Osteoblast (primary cell): ENCODE data around the gene SLC6A17. TPM values are rescaled to one million over a fixed set of nuclear protein-coding genes. Genes with fewer than 3 reads are reported as not detected.

Source experiments
- DNase-seq: peaks from one replicate; pipeline ENCODE4 v3.0.0; 2011; ENCODE audit warnings: low spot score, mixed read lengths; ENCODE audit not compliant: insufficient read length; ENCODE audit errors: missing footprints
- H2AFZ ChIP-seq: 2 replicates; pipeline ENCODE4 v1.6.0; 2011; ENCODE audit warnings: mild to moderate bottlenecking, low read length
- H3K27ac ChIP-seq: 2 replicates; pipeline ENCODE4 v1.5.1; 2011; ENCODE audit warnings: mild to moderate bottlenecking, low read depth, low read length, moderate library complexity
- H3K27me3 ChIP-seq: 2 replicates; pipeline ENCODE4 v1.6.0; 2012; ENCODE audit warnings: mild to moderate bottlenecking, control low read depth, inconsistent platforms, low read length, moderate library complexity; ENCODE audit not compliant: insufficient read depth
- H3K36me3 ChIP-seq: 2 replicates; pipeline ENCODE4 v1.5.1; 2011; ENCODE audit warnings: mild to moderate bottlenecking, low read length, control low read depth, moderate library complexity; ENCODE audit not compliant: insufficient read depth
- H3K4me1 ChIP-seq: 2 replicates; pipeline ENCODE4 v1.5.1; 2011; ENCODE audit warnings: mild to moderate bottlenecking, low read length, control low read depth, moderate library complexity; ENCODE audit not compliant: insufficient read depth
- H3K4me2 ChIP-seq: 2 replicates; pipeline ENCODE4 v1.6.0; 2011; ENCODE audit warnings: mild to moderate bottlenecking, low read length; ENCODE audit not compliant: insufficient read depth
- H3K4me3 ChIP-seq: fragments of 200-600 bp; sonication (generic); 3 replicates; pipeline ENCODE4 v1.5.1; 2012; ENCODE audit warnings: mild to moderate bottlenecking, low read length, inconsistent platforms; ENCODE audit not compliant: insufficient read depth
- H3K79me2 ChIP-seq: 2 replicates; pipeline ENCODE4 v1.6.0; 2012; ENCODE audit warnings: mild to moderate bottlenecking, low read length, control low read depth, inconsistent platforms; ENCODE audit not compliant: insufficient read depth
- H3K9me3 ChIP-seq: 2 replicates; pipeline ENCODE4 v1.5.1; 2011; ENCODE audit warnings: low read depth, low read length, control low read depth
- H4K20me1 ChIP-seq: 2 replicates; pipeline ENCODE4 v1.6.0; 2012; ENCODE audit warnings: mild to moderate bottlenecking, low read length, control low read depth; ENCODE audit not compliant: insufficient read depth
- CTCF ChIP-seq: IDR thresholded peaks from 2 replicates; pipeline ENCODE4 v1.5.1; 2011; ENCODE audit warnings: mild to moderate bottlenecking, low read depth, low read length, moderate library complexity; ENCODE audit errors: extremely low read depth
- total RNA-seq: library from RNA; depleted of rRNA; stranded (reverse); fragments of >200 nt; gene quantifications from 2 replicates; pipeline ENCODE4 v1.2.3, GENCODE V29; 2012

The SLC6A17 gene
- total RNA-seq, 1 donor = under 0.01 TPM

DNA sequence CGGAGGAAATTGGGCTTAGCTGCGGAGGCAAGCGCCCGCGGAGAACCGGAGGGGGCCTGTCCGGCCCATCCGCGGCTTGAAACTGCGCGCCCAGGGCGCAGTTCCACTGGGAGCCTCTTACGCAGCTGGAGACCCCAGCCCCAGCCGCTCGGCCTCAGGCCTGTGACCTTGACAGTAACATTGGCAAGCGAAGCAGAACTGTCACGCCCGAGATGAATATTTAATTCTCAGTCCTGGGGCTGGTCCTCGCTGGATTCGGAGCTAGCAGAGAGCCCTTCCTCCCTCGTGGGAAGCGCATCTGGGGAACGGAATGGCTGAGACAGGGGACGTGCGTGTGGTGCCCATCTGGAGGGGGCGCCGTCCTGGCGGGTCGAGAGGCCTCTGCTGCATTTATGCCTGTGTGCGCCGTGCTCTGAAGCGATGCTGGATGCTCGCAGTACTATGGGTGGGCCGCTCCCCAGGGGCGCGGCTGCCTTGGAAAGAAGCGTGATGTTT is 928 bp downstream of the SLC6A17 start:
- DNase-seq = peak; percentile 51
- Histone ChIP-seq H3K4me3 (peak overlapping the region; percentile 57), H2AFZ (no peak overlapping the region)

GRCh38 chr1:110152133-110152785 is 2.0 kb downstream of the SLC6A17 start:
- H3K79me2 ChIP-seq = no peaks in the 10 kb centered on the region
- H3K4me1 ChIP-seq = peaks cover 6% of the 10 kb centered on the region
- peaks cover 44% of the 10 kb centered on the region for H3K27me3 ChIP-seq
- H3K4me2 ChIP-seq = no peak overlapping the region
- H3K36me3 ChIP-seq = no peaks in the 10 kb centered on the region
- DNase-seq = peak; percentile 94
- no peaks in the 10 kb centered on the region for H3K9me3 ChIP-seq
- H2AFZ ChIP-seq = no peak overlapping the region
- H3K4me3 ChIP-seq = no peak overlapping the region
- TF ChIP-seq CTCF = no peak
- H4K20me1 ChIP-seq = peaks cover 3% of the 10 kb centered on the region
- H3K27ac ChIP-seq = no peak overlapping the region

More for the DNA sequence above, 928 bp downstream of the SLC6A17 start:
- no peak for TF ChIP-seq CTCF
- Histone ChIP-seq H3K79me2 (no peaks in the 10 kb centered on the region), H3K4me1 (peaks cover 6% of the 10 kb centered on the region), H4K20me1 (peaks cover 3% of the 10 kb centered on the region), H3K27me3 (peaks cover 54% of the 10 kb centered on the region), H3K36me3 (no peaks in the 10 kb centered on the region), H3K27ac (no peak overlapping the region), H3K4me2 (peak overlapping the region; percentile 64), H3K9me3 (no peaks in the 10 kb centered on the region)

GRCh38 chr1:110153407-110153950 is 3.2 kb downstream of the SLC6A17 start:
- H3K4me2 ChIP-seq = no peak overlapping the region
- no peaks in the 10 kb centered on the region for H3K9me3 ChIP-seq
- H3K4me3 ChIP-seq = no peak overlapping the region
- H3K27me3 ChIP-seq = peaks cover 36% of the 10 kb centered on the region
- H3K36me3 ChIP-seq = no peaks in the 10 kb centered on the region
- H4K20me1 ChIP-seq = peaks cover 3% of the 10 kb centered on the region
- DNase-seq = peak; percentile 62
- no peak overlapping the region for H2AFZ ChIP-seq
- no peak for TF ChIP-seq CTCF
- H3K4me1 ChIP-seq = peaks cover 6% of the 10 kb centered on the region
- no peaks in the 10 kb centered on the region for H3K79me2 ChIP-seq
- H3K27ac ChIP-seq = no peak overlapping the region

- Histone ChIP-seq H3K4me1 (no peaks in the 10 kb centered on the region), H3K36me3 (no peaks in the 10 kb centered on the region), H3K27ac (no peak overlapping the region), H3K27me3 (peaks cover 27% of the 10 kb centered on the region), H3K4me2 (no peak overlapping the region), H3K4me3 (no peak overlapping the region), H3K79me2 (no peaks in the 10 kb centered on the region), H2AFZ (no peak overlapping the region), H4K20me1 (peaks cover 3% of the 10 kb centered on the region), H3K9me3 (no peaks in the 10 kb centered on the region)
- TF ChIP-seq CTCF = no peak
- peak; percentile 96 for DNase-seq
Measured at GRCh38 chr1:110155878-110156522, 5.7 kb downstream of the SLC6A17 start.
